CD14-positive monocyte (primary cell): ENCODE measurements around the gene ZEB2. TPM values are rescaled to one million over a fixed set of nuclear protein-coding genes. Genes with fewer than 3 reads are reported as not detected.
A peak's percentile ranks its signal among the peaks of the same experiment; 100 is the strongest.

Experiments
- DNase-seq, 3 donors: peaks; one replicate each; pipeline ENCODE4 v3.0.0-alpha.2; 2011 to 2022
- H2AFZ ChIP-seq: 2 replicates; pipeline ENCODE4 v1.6.0; 2012; ENCODE audit warnings: mild to moderate bottlenecking, low read depth, low read length, inconsistent platforms; ENCODE audit not compliant: insufficient read depth, poor library complexity, severe bottlenecking
- H3K27ac ChIP-seq, 2 donors: 1 replicate in 1 of 2; 2 replicates in 1 of 2; pipeline ENCODE4 v1.5.1; 2012 to 2013; ENCODE audit warnings: low read length in 2 of 2, control low read depth in 1 of 2, inconsistent platforms in 1 of 2, low read depth in 1 of 2, mild to moderate bottlenecking in 1 of 2
- H3K27me3 ChIP-seq, 2 donors: one replicate each; pipeline versions ENCODE4 v1.6.0 to v1.6.1; 2011 to 2013; ENCODE audit warnings: low read length in 2 of 2; ENCODE audit not compliant: control insufficient read depth in 2 of 2, insufficient read depth in 2 of 2
- H3K36me3 ChIP-seq, 2 donors: replicated peaks in 1 of 2; 1 replicate in 1 of 2; 2 replicates in 1 of 2; pipeline versions ENCODE4 v1.5.1 to v1.6.1; 2012 to 2013; ENCODE audit warnings: low read length in 2 of 2, control low read depth in 1 of 2, inconsistent platforms in 1 of 2, mild to moderate bottlenecking in 1 of 2; ENCODE audit not compliant: insufficient read depth in 2 of 2, control insufficient read depth in 1 of 2
- H3K4me1 ChIP-seq, 2 donors: 1 replicate in 1 of 2; 2 replicates in 1 of 2; pipeline versions ENCODE4 v1.5.1 to v1.6.1; 2012 to 2013; ENCODE audit warnings: low read length in 2 of 2, control low read depth in 1 of 2, inconsistent platforms in 1 of 2, mild to moderate bottlenecking in 1 of 2, moderate library complexity in 1 of 2; ENCODE audit not compliant: insufficient read depth in 2 of 2, control insufficient read depth in 1 of 2
- H3K4me2 ChIP-seq: replicated peaks from 2 replicates; pipeline ENCODE3; 2012; ENCODE audit warnings: low read length, moderate library complexity, mild to moderate bottlenecking; ENCODE audit not compliant: poor library complexity, severe bottlenecking; ENCODE audit errors: extremely low read depth
- H3K4me3 ChIP-seq, 3 experiments: fragments of 200-600 bp in 1 of 3; sonication (generic) in 1 of 3; replicated peaks in 1 of 3; 1 replicate in 2 of 3; 2 replicates in 1 of 3; pipeline ENCODE4 v1.5.1; 2011 to 2013; ENCODE audit warnings: low read length in 3 of 3, mild to moderate bottlenecking in 3 of 3, control low read depth in 2 of 3, low read depth in 2 of 3, inconsistent platforms in 1 of 3, moderate library complexity in 1 of 3
- H3K79me2 ChIP-seq: 2 replicates; pipeline ENCODE4 v1.6.0; 2012; ENCODE audit warnings: mild to moderate bottlenecking, control low read depth, inconsistent platforms, low read length, moderate library complexity; ENCODE audit not compliant: insufficient read depth
- H3K9ac ChIP-seq: 2 replicates; pipeline ENCODE4 v1.6.0; 2017; ENCODE audit warnings: low read length, mild to moderate bottlenecking; ENCODE audit not compliant: insufficient read depth, poor library complexity, severe bottlenecking
- H3K9me3 ChIP-seq, 2 donors: replicated peaks in 1 of 2; 1 replicate in 1 of 2; 2 replicates in 1 of 2; pipeline versions ENCODE4 v1.5.1 to v1.6.1; 2012 to 2013; ENCODE audit warnings: low read length in 2 of 2, control low read depth in 1 of 2; ENCODE audit not compliant: control insufficient read depth in 1 of 2, insufficient read depth in 1 of 2
- H4K20me1 ChIP-seq: 2 replicates; pipeline ENCODE4 v1.6.0; 2012; ENCODE audit warnings: mild to moderate bottlenecking, low read length, control low read depth, moderate library complexity; ENCODE audit not compliant: insufficient read depth
- H3K27ac Mint-ChIP-seq, 7 donors: one replicate each; pipeline ENCODE4 v1.8.0; 2020; ENCODE audit warnings: mild to moderate bottlenecking in 7 of 7, mixed read lengths in 7 of 7, moderate library complexity in 6 of 7, inconsistent platforms in 2 of 7
- H3K27me3 Mint-ChIP-seq, 3 donors: one replicate each; pipeline ENCODE4 v1.8.0; 2021 to 2022; ENCODE audit warnings: low read depth in 3 of 3, mild to moderate bottlenecking in 3 of 3, mixed read lengths in 3 of 3, moderate library complexity in 3 of 3, inconsistent platforms in 1 of 3
- H3K36me3 Mint-ChIP-seq, 2 donors: one replicate each; pipeline ENCODE4 v1.8.0; 2020; ENCODE audit warnings: mixed read lengths in 2 of 2, inconsistent platforms in 1 of 2, mild to moderate bottlenecking in 1 of 2
- H3K4me1 Mint-ChIP-seq: one replicate; pipeline ENCODE4 v1.8.0; 2020; ENCODE audit warnings: mild to moderate bottlenecking, mixed read lengths
- H3K4me3 Mint-ChIP-seq, 2 donors: one replicate each; pipeline ENCODE4 v1.8.0; 2020; ENCODE audit warnings: mild to moderate bottlenecking in 2 of 2, mixed read lengths in 2 of 2, moderate library complexity in 1 of 2
- H3K9me3 Mint-ChIP-seq, 7 donors: one replicate each; pipeline ENCODE4 v1.8.0; 2020 to 2022; ENCODE audit warnings: mixed read lengths in 7 of 7, mild to moderate bottlenecking in 6 of 7, moderate library complexity in 6 of 7, inconsistent platforms in 2 of 7
- WGBS: methylation state at CpG from one replicate; pipeline ENCODE4 v1.1.5; 2013; ENCODE audit warnings: missing lambda C conversion rate; ENCODE audit not compliant: insufficient coverage; 5-methylcytosine and 5-hydroxymethylcytosine counted together
- intact Hi-C, 2 donors: fragments of 100-400 bp; cut with micrococcal nuclease; formaldehyde crosslinking; loops; one replicate each; pipeline versions ENCODE4 v1.15.0 to v1.15.1; 2023
- polyA plus RNA-seq, 3 donors: library from polyadenylated mRNA; depleted of rRNA in 1 of 3; unstranded in 2 of 3; stranded (reverse) in 1 of 3; fragments of 300-500 nt in 2 of 3; fragments of >200 nt in 1 of 3; fragmentation: Illumina TruSeq in 2 of 3; gene quantifications; 1 replicate in 2 of 3; 2 replicates in 1 of 3; pipeline ENCODE4 v1.2.3, GENCODE V29; 2012 to 2021
- TF ChIP-seq, protein P1 (sequence below): fragments of 200-600 bp; IDR thresholded peaks from one replicate; pipeline ENCODE4 v1.8.0; 2022; ENCODE audit warnings: antibody characterized with exemption, mild to moderate bottlenecking

Gene ZEB2
- polyA plus RNA-seq, 3 donors = 76.8 to 325 (median 93.8) TPM

DNA sequence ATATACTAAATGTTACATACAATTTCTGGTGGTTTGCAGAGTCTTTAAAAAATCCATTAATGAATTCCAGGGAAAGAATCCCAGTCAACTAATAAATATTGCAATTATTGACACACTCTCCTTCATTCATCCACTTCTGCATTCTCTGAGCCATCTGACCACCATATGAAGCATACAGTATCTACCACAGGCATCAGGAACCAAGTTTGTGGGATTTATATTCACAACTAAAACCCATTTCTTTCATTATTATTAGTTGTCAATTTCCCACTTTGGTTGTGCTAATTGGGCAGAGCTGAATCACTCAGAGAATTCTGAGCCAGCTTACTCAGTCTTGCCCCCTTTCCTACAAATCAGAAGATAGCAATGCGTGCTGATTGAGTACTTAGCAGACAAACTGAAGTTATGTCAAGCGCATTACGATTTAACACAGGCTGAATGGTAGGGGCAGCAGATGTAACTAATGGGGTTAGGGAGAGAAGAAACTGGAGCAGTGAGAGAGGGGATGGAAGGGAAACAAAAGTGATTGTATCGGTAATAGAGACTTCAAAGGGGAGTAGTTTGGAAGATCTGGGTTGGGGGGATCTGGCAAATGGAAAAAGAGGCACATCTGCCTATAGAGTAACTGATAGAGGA, 52.3 kb downstream of the ZEB2 start:
- H3K36me3 ChIP-seq = peaks cover 95 to 100% of the 10 kb centered on the region in 2 donors
- H3K9me3 Mint-ChIP-seq = no peaks in the 10 kb centered on the region
- peaks cover 100% of the 10 kb centered on the region for H3K79me2 ChIP-seq
- H3K27ac ChIP-seq = peak overlapping the region in 1 of 2 donors; percentile 63
- intact Hi-C loops = no loop called here
- H4K20me1 ChIP-seq = peaks cover 100% of the 10 kb centered on the region
- peak overlapping the region; percentile 6 to 82 (median 64) for H3K27ac Mint-ChIP-seq
- H3K27me3 Mint-ChIP-seq = no peaks in the 10 kb centered on the region
- H2AFZ ChIP-seq = no peak overlapping the region
- H3K4me2 ChIP-seq = no peak overlapping the region
- no peaks in the 10 kb centered on the region for H3K9me3 ChIP-seq
- H3K36me3 Mint-ChIP-seq = peaks cover 57 to 66% of the 10 kb centered on the region in 2 donors
- H3K9ac ChIP-seq = no peak overlapping the region
- H3K4me1 Mint-ChIP-seq = peaks cover 52% of the 10 kb centered on the region
- no peak overlapping the region for H3K4me3 Mint-ChIP-seq
- peaks cover 18 to 33% of the 10 kb centered on the region in 2 donors for H3K4me1 ChIP-seq
- H3K27me3 ChIP-seq = no peaks in the 10 kb centered on the region
- no peak for DNase-seq
- TF ChIP-seq, protein P1, sequence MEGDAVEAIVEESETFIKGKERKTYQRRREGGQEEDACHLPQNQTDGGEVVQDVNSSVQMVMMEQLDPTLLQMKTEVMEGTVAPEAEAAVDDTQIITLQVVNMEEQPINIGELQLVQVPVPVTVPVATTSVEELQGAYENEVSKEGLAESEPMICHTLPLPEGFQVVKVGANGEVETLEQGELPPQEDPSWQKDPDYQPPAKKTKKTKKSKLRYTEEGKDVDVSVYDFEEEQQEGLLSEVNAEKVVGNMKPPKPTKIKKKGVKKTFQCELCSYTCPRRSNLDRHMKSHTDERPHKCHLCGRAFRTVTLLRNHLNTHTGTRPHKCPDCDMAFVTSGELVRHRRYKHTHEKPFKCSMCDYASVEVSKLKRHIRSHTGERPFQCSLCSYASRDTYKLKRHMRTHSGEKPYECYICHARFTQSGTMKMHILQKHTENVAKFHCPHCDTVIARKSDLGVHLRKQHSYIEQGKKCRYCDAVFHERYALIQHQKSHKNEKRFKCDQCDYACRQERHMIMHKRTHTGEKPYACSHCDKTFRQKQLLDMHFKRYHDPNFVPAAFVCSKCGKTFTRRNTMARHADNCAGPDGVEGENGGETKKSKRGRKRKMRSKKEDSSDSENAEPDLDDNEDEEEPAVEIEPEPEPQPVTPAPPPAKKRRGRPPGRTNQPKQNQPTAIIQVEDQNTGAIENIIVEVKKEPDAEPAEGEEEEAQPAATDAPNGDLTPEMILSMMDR = no peak
- no peak overlapping the region for H3K4me3 ChIP-seq
- 93% methylated on average over 3 of the region's 4 CpGs for WGBS

DNA sequence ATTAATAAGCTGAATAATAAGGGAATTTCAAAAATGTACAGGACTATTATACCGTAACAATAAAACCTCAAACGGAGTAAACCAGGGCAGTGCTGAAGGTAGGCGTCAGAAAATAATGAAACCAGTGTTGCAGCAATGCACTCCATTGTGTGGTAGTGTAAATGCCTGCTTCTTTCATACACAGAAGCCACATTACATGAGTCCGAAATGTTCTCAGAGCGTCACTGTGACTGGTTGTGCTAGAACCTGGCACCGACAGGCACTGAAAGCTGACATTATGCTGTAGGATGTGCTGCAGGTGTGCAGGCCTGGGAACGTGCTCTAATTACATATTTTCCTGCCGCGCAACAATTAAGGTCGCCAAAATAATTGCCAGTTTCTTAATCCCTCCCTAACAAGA, 53.3 kb downstream of the ZEB2 start:
- no peaks in the 10 kb centered on the region for H3K27me3 Mint-ChIP-seq
- Histone ChIP-seq H3K9me3 (no peaks in the 10 kb centered on the region), H2AFZ (no peak overlapping the region), H3K27me3 (no peaks in the 10 kb centered on the region), H3K4me2 (no peak overlapping the region), H3K36me3 (peaks cover 94 to 100% of the 10 kb centered on the region in 2 donors), H3K4me3 (no peak overlapping the region), H3K27ac (peak overlapping the region in 1 of 2 donors; percentile 63), H3K79me2 (peaks cover 100% of the 10 kb centered on the region), H4K20me1 (peaks cover 100% of the 10 kb centered on the region), H3K4me1 (peaks cover 27 to 33% of the 10 kb centered on the region in 2 donors), H3K9ac (no peak overlapping the region)
- peaks cover 61% of the 10 kb centered on the region for H3K4me1 Mint-ChIP-seq
- no peaks in the 10 kb centered on the region for H3K9me3 Mint-ChIP-seq
- DNase-seq = no peak
- peak overlapping the region in 4 of 7 donors; percentile 6 to 82 (median 54) for H3K27ac Mint-ChIP-seq
- no peak overlapping the region for H3K4me3 Mint-ChIP-seq
- H3K36me3 Mint-ChIP-seq = peaks cover 66 to 76% of the 10 kb centered on the region in 2 donors
- TF ChIP-seq, protein P1 = no peak
- intact Hi-C loops = no loop called here
- WGBS = 20% methylated on average over 1 of the region's 10 CpGs
